H9 (cell line): ENCODE data around the gene CDYL2. TPM values are rescaled to one million over a fixed set of nuclear protein-coding genes. Genes with fewer than 3 reads are reported as not detected.

ENCODE experiments used
- DNase-seq: peaks from one replicate; pipeline ENCODE4 v3.0.0-alpha.2; 2017
- H2AFZ ChIP-seq: one replicate; pipeline ENCODE4 v1.6.1; 2013; ENCODE audit warnings: mild to moderate bottlenecking, low read length, control low read depth, moderate library complexity
- H2AK5ac ChIP-seq: 2 replicates; pipeline ENCODE4 v1.6.1; 2013; ENCODE audit warnings: low read length, control low read depth, mixed read lengths; ENCODE audit not compliant: insufficient read length
- H2BK120ac ChIP-seq: one replicate; pipeline ENCODE4 v1.6.1; 2013; ENCODE audit warnings: low read depth, mild to moderate bottlenecking, low read length, control low read depth, inconsistent platforms; ENCODE audit not compliant: poor library complexity, severe bottlenecking
- H2BK12ac ChIP-seq: 2 replicates; pipeline ENCODE4 v1.6.1; 2013; ENCODE audit warnings: low read length, control low read depth, mixed read lengths, low read depth; ENCODE audit not compliant: insufficient read length
- H2BK15ac ChIP-seq: 2 replicates; pipeline ENCODE4 v1.6.1; 2013; ENCODE audit warnings: low read depth, low read length, control low read depth
- H2BK20ac ChIP-seq: one replicate; pipeline ENCODE4 v1.6.1; 2013; ENCODE audit warnings: low read depth, mild to moderate bottlenecking, low read length, control low read depth, inconsistent platforms; ENCODE audit not compliant: poor library complexity, severe bottlenecking
- H2BK5ac ChIP-seq: 2 replicates; pipeline ENCODE4 v1.6.1; 2013; ENCODE audit warnings: low read length, control low read depth, mixed read lengths; ENCODE audit not compliant: insufficient read length
- H3K14ac ChIP-seq: 2 replicates; pipeline ENCODE4 v1.6.1; 2013; ENCODE audit warnings: low read length, control low read depth; ENCODE audit not compliant: insufficient read depth
- H3K18ac ChIP-seq: 2 replicates; pipeline ENCODE4 v1.6.1; 2013; ENCODE audit warnings: low read depth, mild to moderate bottlenecking, mixed read lengths, low read length, control low read depth; ENCODE audit not compliant: insufficient read length
- H3K23ac ChIP-seq: 2 replicates; pipeline ENCODE4 v1.6.1; 2013; ENCODE audit warnings: low read length, control low read depth, mixed read lengths, low read depth; ENCODE audit not compliant: insufficient read length
- H3K23me2 ChIP-seq: 2 replicates; pipeline ENCODE4 v1.6.1; 2013; ENCODE audit warnings: low read depth, mild to moderate bottlenecking, mixed read lengths, low read length, control low read depth; ENCODE audit not compliant: insufficient read length, poor library complexity, severe bottlenecking
- H3K27ac ChIP-seq: 2 replicates; pipeline ENCODE4 v1.5.1; 2013; ENCODE audit warnings: low read length, control low read depth, mixed read lengths, low read depth; ENCODE audit not compliant: insufficient read length
- H3K27me3 ChIP-seq: 2 replicates; pipeline ENCODE4 v1.6.1; 2013; ENCODE audit warnings: low read length, control low read depth, inconsistent platforms; ENCODE audit not compliant: insufficient read depth
- H3K4ac ChIP-seq: 2 replicates; pipeline ENCODE4 v1.6.1; 2013; ENCODE audit warnings: low read depth, mild to moderate bottlenecking, control low read depth, inconsistent platforms, low read length, moderate library complexity
- H3K4me1 ChIP-seq: 2 replicates; pipeline ENCODE4 v1.6.1; 2013; ENCODE audit warnings: low read length, control low read depth, inconsistent platforms; ENCODE audit not compliant: insufficient read depth
- H3K4me2 ChIP-seq: 2 replicates; pipeline ENCODE4 v1.6.1; 2013; ENCODE audit warnings: low read length, control low read depth, mixed read lengths; ENCODE audit not compliant: insufficient read length, insufficient read depth
- H3K56ac ChIP-seq: 2 replicates; pipeline ENCODE4 v1.6.1; 2013; ENCODE audit warnings: low read depth, mild to moderate bottlenecking, mixed read lengths, low read length, control low read depth; ENCODE audit not compliant: insufficient read length
- H3K79me1 ChIP-seq: 2 replicates; pipeline ENCODE4 v1.6.1; 2013; ENCODE audit warnings: low read depth, mild to moderate bottlenecking, moderate library complexity, low read length, control low read depth, inconsistent platforms; ENCODE audit not compliant: insufficient read depth, poor library complexity, severe bottlenecking
- H3K79me2 ChIP-seq: 2 replicates; pipeline ENCODE4 v1.6.1; 2013; ENCODE audit warnings: low read length, control low read depth, inconsistent platforms; ENCODE audit not compliant: insufficient read depth
- H3K9ac ChIP-seq: 2 replicates; pipeline ENCODE4 v1.6.1; 2013; ENCODE audit warnings: low read length, control low read depth, mixed read lengths; ENCODE audit not compliant: insufficient read length; ENCODE audit errors: extremely low read depth
- H3K9me3 ChIP-seq: one replicate; pipeline ENCODE4 v1.6.1; 2013; ENCODE audit warnings: low read depth, low read length, inconsistent platforms; ENCODE audit not compliant: control insufficient read depth
- H3T11ph ChIP-seq: one replicate; pipeline ENCODE4 v1.6.1; 2013; ENCODE audit warnings: mild to moderate bottlenecking, low read length, control low read depth, inconsistent platforms
- H4K20me1 ChIP-seq: one replicate; pipeline ENCODE4 v1.6.1; 2013; ENCODE audit not compliant: control insufficient read depth, insufficient read length, insufficient read depth
- H4K5ac ChIP-seq: 2 replicates; pipeline ENCODE4 v1.6.1; 2013; ENCODE audit warnings: low read depth, mild to moderate bottlenecking, mixed read lengths, low read length, control low read depth; ENCODE audit not compliant: insufficient read length
- H4K8ac ChIP-seq: replicated peaks from 2 replicates; pipeline ENCODE4 v1.6.1; 2013; ENCODE audit warnings: low read length, control low read depth, mixed read lengths, low read depth; ENCODE audit not compliant: insufficient read length
- H4K91ac ChIP-seq: 2 replicates; pipeline ENCODE4 v1.6.1; 2013; ENCODE audit warnings: low read depth, mild to moderate bottlenecking, moderate library complexity, mixed read lengths, low read length, control low read depth; ENCODE audit not compliant: insufficient read length
- H3K27ac Mint-ChIP-seq, 3 experiments: 2 replicates in 2 of 3; 3 replicates in 1 of 3; pipeline ENCODE4 v1.8.0; 2020 to 2021; ENCODE audit warnings: mixed read lengths in 3 of 3, mild to moderate bottlenecking in 1 of 3, moderate library complexity in 1 of 3
- H3K27me3 Mint-ChIP-seq: 2 replicates; pipeline ENCODE4 v1.8.0; 2021; ENCODE audit warnings: low read depth, mild to moderate bottlenecking, moderate library complexity, mixed read lengths
- H3K36me3 Mint-ChIP-seq, 3 experiments: 2 replicates in 2 of 3; 3 replicates in 1 of 3; pipeline ENCODE4 v1.8.0; 2020 to 2021; ENCODE audit warnings: low read depth in 3 of 3, mixed read lengths in 3 of 3; ENCODE audit not compliant: insufficient read depth in 1 of 3
- H3K4me1 Mint-ChIP-seq, 2 experiments: 2 replicates each; pipeline ENCODE4 v1.8.0; 2020; ENCODE audit warnings: mixed read lengths in 2 of 2
- H3K4me3 Mint-ChIP-seq, 2 experiments: 2 replicates in 1 of 2; 3 replicates in 1 of 2; pipeline ENCODE4 v1.8.0; 2020 to 2021; ENCODE audit warnings: mild to moderate bottlenecking in 2 of 2, mixed read lengths in 2 of 2, moderate library complexity in 1 of 2
- H3K9me3 Mint-ChIP-seq, 2 experiments: 2 replicates in 1 of 2; 3 replicates in 1 of 2; pipeline ENCODE4 v1.8.0; 2020; ENCODE audit warnings: mild to moderate bottlenecking in 2 of 2, mixed read lengths in 2 of 2, moderate library complexity in 1 of 2
- WGBS: extraction: QIAGEN DNeasy Blood & Tissue Kit; methylation state at CpG from one replicate; pipeline ENCODE4 v1.1.7; 2013; ENCODE audit warnings: missing lambda C conversion rate, low lambda C conversion rate, mixed read lengths; ENCODE audit not compliant: insufficient read length; ENCODE audit errors: extremely low coverage; 5-methylcytosine and 5-hydroxymethylcytosine counted together
- total RNA-seq: library from RNA; stranded (reverse); gene quantifications from 2 replicates; pipeline ENCODE4 v1.2.1, GENCODE V29; 2021
- TF ChIP-seq, protein P1 (sequence below): fragments of 200-600 bp; sonication (generic); conservative IDR thresholded peaks from 3 replicates; pipeline ENCODE4 v1.8.0; 2021; ENCODE audit warnings: antibody characterized with exemption, mild to moderate bottlenecking

Gene CDYL2
- total RNA-seq, 1 experiment from 2014 or later: 4.2 TPM

DNA sequence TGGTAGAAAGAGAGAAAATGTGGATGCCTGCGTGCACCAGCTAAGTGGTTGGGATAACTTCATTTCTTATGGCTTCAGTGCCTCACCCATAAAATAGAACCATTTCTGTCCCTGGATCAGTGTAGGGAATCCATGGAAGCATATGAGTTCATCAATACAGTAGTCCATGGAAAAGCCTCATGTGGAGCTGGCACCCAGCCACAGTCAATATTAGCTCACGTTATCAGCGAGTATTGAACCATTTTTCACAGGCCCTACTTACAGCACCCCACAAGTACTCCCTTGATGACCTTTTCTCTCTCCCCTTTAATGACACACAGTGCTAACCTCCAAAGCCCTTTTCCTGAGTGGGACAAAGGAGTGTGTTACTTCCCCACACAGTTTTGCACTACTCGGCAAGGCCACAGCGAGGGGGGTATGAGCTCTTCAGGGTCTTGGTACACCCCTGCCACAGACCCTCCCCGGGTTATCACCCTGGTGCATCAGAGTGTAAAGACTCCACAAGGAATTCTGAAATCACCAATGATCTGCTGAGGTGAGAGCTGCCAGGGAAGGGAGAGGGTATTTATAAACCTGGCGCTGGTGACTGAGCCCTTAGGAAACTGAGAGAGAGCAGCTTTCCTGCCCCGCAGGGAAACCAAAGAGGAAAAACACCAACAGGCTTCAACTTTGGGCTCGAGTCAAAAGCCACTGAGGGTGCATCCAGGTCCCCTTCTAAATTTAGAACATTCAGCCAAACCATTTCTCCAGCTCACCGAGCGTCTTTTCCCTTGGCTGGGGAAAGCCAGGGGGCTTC, 226.7 kb downstream of the CDYL2 start:
- no peak overlapping the region for H3K27ac ChIP-seq
- H3K4me1 ChIP-seq: no peaks in the 10 kb centered on the region
- no CpG with 5 or more reads among the region's 11 CpGs for WGBS
- no peak overlapping the region for H3K4ac ChIP-seq
- H2BK12ac ChIP-seq: no peak overlapping the region
- H3K18ac ChIP-seq: no peak overlapping the region
- no peak overlapping the region for H2AK5ac ChIP-seq
- no peak overlapping the region for H3K23ac ChIP-seq
- no peak overlapping the region; a peak in 1 of 7 replicates for H3K27ac Mint-ChIP-seq
- H3K14ac ChIP-seq: no peak overlapping the region
- no peak overlapping the region for H2BK120ac ChIP-seq
- peaks cover 4% of the 10 kb centered on the region; the same call in 1 of the 2 replicates for H3K27me3 Mint-ChIP-seq
- H3K79me2 ChIP-seq: no peaks in the 10 kb centered on the region
- no peak overlapping the region for H3K9ac ChIP-seq
- no peaks in the 10 kb centered on the region for H3K79me1 ChIP-seq
- no peaks in the 10 kb centered on the region; the same call in 1 of the 2 replicates for H3K27me3 ChIP-seq
- no peak overlapping the region for H3T11ph ChIP-seq
- H4K8ac ChIP-seq: no peak overlapping the region
- H3K9me3 ChIP-seq: no peaks in the 10 kb centered on the region
- H3K23me2 ChIP-seq: no peaks in the 10 kb centered on the region
- no peak overlapping the region for H2BK5ac ChIP-seq
- DNase-seq: no peak
- no peaks in the 10 kb centered on the region for H3K4me1 Mint-ChIP-seq
- TF ChIP-seq, protein P1, sequence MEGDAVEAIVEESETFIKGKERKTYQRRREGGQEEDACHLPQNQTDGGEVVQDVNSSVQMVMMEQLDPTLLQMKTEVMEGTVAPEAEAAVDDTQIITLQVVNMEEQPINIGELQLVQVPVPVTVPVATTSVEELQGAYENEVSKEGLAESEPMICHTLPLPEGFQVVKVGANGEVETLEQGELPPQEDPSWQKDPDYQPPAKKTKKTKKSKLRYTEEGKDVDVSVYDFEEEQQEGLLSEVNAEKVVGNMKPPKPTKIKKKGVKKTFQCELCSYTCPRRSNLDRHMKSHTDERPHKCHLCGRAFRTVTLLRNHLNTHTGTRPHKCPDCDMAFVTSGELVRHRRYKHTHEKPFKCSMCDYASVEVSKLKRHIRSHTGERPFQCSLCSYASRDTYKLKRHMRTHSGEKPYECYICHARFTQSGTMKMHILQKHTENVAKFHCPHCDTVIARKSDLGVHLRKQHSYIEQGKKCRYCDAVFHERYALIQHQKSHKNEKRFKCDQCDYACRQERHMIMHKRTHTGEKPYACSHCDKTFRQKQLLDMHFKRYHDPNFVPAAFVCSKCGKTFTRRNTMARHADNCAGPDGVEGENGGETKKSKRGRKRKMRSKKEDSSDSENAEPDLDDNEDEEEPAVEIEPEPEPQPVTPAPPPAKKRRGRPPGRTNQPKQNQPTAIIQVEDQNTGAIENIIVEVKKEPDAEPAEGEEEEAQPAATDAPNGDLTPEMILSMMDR: no peak
- no peak overlapping the region for H4K91ac ChIP-seq
- peaks cover 2 to 20% of the 10 kb centered on the region in 2 experiments; a peak in 3 of 5 replicates for H3K9me3 Mint-ChIP-seq
- no peaks in the 10 kb centered on the region for H4K20me1 ChIP-seq
- no peak overlapping the region for H3K56ac ChIP-seq
- H2BK15ac ChIP-seq: no peak overlapping the region
- no peak overlapping the region for H3K4me3 Mint-ChIP-seq
- H4K5ac ChIP-seq: no peak overlapping the region
- H2BK20ac ChIP-seq: no peak overlapping the region
- no peak overlapping the region for H2AFZ ChIP-seq
- H3K36me3 Mint-ChIP-seq: no peaks in the 10 kb centered on the region
- H3K4me2 ChIP-seq: no peak overlapping the region
